Measurements from ENCODE around the gene SIK3.

SIK3 gene

DNA sequence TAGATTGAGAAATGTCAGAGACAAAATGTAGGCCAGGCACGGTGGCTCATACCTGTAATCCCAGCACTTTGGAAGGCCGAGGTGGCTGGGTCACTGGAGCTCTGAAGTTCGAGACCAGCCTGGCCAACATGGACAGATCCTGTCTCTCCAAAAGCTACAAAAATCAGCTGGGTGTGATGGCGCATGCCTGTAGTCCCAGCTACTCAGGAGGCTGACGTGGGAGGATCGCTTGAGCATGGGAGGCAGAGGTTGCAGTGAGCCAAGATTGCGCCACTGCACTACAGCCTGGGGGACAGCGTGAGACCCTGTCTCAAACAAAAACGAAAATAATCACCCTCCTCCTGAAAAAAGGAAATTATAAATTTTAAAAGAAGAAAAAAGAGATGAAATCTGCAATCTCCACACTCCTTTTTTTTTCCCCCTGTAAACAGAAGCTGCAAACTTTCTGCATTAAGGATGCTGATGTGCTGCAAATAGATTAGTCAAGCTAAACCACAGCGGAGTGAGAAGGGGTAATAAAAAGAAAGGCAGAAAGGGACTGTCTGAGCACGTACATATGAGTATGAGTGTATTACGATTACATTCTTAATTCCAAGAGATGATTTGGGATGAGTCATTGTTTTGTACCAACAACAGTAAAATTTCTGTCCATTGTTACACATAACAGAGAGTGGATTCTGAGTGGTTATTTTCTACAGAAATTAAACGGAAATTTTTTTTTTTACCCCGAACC lies 87.3 kb downstream of the SIK3 start:
- H3K4me3 ChIP-seq (ENCODE audit: control insufficient read depth, low read depth, low read length), result no peak overlapping the region; the same call in 1 of the 2 replicates
- TF ChIP-seq, protein P1, sequence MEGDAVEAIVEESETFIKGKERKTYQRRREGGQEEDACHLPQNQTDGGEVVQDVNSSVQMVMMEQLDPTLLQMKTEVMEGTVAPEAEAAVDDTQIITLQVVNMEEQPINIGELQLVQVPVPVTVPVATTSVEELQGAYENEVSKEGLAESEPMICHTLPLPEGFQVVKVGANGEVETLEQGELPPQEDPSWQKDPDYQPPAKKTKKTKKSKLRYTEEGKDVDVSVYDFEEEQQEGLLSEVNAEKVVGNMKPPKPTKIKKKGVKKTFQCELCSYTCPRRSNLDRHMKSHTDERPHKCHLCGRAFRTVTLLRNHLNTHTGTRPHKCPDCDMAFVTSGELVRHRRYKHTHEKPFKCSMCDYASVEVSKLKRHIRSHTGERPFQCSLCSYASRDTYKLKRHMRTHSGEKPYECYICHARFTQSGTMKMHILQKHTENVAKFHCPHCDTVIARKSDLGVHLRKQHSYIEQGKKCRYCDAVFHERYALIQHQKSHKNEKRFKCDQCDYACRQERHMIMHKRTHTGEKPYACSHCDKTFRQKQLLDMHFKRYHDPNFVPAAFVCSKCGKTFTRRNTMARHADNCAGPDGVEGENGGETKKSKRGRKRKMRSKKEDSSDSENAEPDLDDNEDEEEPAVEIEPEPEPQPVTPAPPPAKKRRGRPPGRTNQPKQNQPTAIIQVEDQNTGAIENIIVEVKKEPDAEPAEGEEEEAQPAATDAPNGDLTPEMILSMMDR (IDR thresholded peaks at IDR 0.05; ENCODE audit: control insufficient read depth, insufficient read depth, low read depth, low read length, missing control alignments), result no peak
- DNase-seq (ENCODE audit: low read depth), result peak; percentile 95

DNA sequence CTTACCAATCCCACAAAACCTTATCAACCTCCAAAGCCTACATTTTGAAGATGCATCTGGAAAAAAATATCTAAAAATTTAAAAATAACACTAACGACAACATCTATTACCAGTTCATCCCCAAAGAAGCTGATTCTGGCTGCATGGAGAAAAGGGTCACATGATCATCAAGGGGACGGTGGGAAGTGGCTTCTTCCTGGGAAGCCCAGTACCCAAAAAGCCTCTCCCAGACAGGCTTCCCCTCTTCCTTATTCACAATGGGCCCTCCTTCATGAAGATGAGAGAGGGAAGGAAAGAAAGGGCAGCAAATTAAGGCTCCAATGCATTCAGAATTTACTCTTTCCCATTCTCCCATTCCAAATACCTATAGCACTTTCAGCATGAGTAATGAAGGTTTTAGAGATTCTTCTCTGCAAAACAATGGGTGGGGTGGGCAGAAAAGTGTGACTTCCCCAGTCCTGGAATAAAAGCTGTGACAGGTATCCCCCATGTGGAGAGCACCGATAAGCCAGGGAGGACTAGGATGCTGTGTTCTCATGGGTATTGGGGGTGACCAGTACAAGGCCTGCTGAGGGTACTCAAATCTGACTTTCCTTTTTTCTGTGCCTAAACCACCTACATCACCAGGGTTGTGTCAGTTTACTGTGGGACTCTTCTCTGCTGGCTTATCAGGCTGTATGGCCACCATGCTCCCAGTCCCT lies 88.2 kb downstream of the SIK3 start:
- H3K4me3 ChIP-seq (ENCODE audit: control insufficient read depth, low read depth, low read length), result no peak overlapping the region
- DNase-seq (ENCODE audit: low read depth), result no peak

DNA sequence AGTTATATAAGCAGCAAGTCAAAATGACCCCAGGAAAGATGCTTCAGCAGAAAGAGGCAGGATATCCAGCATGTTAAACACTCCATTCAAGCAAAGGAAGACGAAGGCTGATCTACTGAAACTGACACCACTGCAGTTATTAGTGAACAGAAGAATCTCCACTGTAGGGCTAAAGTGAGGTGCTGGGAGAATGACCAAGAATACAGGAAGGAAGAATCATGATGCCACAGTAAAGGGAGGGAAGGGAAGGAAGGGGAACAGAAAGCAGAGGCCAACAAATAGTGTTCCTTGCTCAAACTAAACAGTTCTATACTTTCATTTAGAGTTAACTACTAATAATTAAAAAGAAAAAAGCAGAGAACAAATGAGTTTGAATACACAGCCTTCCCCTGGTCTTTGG lies 92.5 kb downstream of the SIK3 start:
- H3K4me3 ChIP-seq (ENCODE audit: control insufficient read depth, low read depth, low read length), result no peak overlapping the region
- no peak for DNase-seq (ENCODE audit: low read depth)

More for the DNA sequence above, 88.2 kb downstream of the SIK3 start:
- TF ChIP-seq, protein P1 (IDR thresholded peaks at IDR 0.05; ENCODE audit: control insufficient read depth, insufficient read depth, low read depth, low read length, missing control alignments), result no peak

DNA sequence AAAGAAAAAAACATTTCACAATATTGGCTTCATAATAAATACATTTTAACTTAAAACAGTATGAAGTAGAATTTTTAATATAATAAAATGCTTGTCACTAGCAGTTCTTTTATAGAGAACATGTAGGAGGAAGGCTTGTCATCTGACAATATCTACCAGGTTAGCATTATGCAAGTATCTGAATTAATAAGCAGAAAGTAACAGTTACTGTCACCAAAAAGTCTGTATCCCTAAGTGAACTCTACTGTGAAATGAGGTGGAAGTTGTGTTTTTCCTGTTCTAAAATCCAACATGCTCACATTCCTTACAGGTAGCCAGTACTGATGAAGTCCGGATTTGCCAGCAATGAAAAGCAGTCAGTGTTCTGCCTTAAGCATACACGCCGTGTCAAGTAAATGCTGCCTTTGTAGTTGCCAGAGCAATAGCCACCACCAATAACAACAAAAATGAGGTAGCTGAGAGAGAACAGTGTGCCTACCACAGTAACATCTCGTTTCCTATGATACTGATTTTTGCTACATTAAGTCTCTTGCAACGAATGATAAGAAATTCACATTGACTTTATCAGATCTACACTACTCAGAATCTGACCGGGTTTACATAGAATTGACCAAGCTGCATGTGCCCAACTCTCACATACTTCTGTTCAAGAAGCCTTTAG lies 95.5 kb downstream of the SIK3 start:
- H3K4me3 ChIP-seq (ENCODE audit: control insufficient read depth, low read depth, low read length), result no peak overlapping the region
- TF ChIP-seq, protein P1 (IDR thresholded peaks at IDR 0.05; ENCODE audit: control insufficient read depth, insufficient read depth, low read depth, low read length, missing control alignments), result no peak
- no peak for DNase-seq (ENCODE audit: low read depth)

More for the DNA sequence above, 92.5 kb downstream of the SIK3 start:
- TF ChIP-seq, protein P1 (IDR thresholded peaks at IDR 0.05; ENCODE audit: control insufficient read depth, insufficient read depth, low read depth, low read length, missing control alignments), result no peak

DNA sequence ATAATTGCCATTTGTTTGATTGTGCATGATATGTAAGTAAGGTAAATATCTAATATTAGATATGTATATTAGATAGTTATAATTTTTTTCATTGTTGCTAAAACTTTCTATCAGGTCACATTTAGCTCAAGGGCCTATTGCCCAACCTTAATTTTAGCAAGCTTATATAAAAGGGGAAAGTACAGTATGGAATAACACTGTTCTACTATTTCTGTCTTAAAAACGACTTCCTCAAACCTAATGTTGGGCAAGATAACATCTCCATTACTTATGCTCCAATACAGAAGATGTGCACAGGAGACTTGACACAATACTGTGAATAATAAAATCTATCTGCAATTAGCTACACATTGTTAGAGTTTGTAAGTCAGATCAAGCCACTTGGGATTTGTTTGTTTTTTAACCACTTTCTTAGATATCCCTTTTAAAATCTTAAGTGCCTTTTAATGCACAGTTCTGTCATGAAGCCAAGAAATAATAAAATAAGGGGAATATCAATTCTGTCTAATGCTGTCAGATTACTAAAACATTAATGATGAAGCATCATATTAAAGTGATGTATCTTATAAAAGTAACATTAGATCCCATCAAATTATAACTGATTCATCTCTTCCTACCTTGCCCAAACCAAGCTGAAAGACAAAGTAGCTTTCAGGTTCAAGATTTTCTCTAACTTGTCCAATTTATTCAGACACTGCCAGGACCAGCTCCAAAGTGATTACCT lies 98.1 kb downstream of the SIK3 start:
- TF ChIP-seq, protein P1 (IDR thresholded peaks at IDR 0.05; ENCODE audit: control insufficient read depth, insufficient read depth, low read depth, low read length, missing control alignments), result no peak
- H3K4me3 ChIP-seq (ENCODE audit: control insufficient read depth, low read depth, low read length), result no peak overlapping the region
- DNase-seq (ENCODE audit: low read depth), result no peak

DNA sequence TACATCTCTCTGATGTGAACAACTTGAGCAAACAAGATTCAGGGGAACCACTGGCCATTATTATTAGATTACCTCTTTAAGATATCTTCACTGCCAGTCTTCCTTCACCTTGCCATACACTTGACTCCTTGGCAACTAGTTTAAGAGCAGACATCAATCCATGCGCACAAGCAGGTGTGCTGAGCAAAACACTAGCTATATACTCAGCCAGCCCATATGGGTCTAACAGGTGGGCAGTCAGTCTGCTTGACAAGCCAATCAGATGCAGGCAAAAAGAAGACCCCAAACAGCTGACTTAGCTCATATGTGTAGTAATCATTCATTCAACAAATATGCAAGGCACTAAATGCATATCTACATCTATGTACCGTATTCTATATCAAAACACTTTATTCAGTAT lies 101.2 kb downstream of the SIK3 start:
- H3K4me3 ChIP-seq (ENCODE audit: control insufficient read depth, low read depth, low read length), result no peak overlapping the region
- TF ChIP-seq, protein P1 (IDR thresholded peaks at IDR 0.05; ENCODE audit: control insufficient read depth, insufficient read depth, low read depth, low read length, missing control alignments), result no peak
- DNase-seq (ENCODE audit: low read depth), result no peak
